GM19238 (cell line): ENCODE data around the gene NUDT13.

Experiments
- DNase-seq: peaks from one replicate; pipeline ENCODE4 v3.0.0; 2011; ENCODE audit warnings: low spot score; ENCODE audit not compliant: insufficient read length

NUDT13 gene

GRCh38 chr10:73163096-73163495, 52.8 kb downstream of the NUDT13 start:
- no peak for DNase-seq

GRCh38 chr10:73166972-73167371, 56.7 kb downstream of the NUDT13 start:
- DNase-seq, result no peak

- DNase-seq, result peak; percentile 10
These were observed 57.2 kb downstream of the NUDT13 start for GRCh38 chr10:73167458-73167782.

- DNase-seq, result peak; percentile 84
These were observed 57.7 kb downstream of the NUDT13 start, which contains the start of the genes ECD and FAM149B1 for GRCh38 chr10:73167783-73168464. ECD (minus strand) TSS chr10:73168008; CDS start chr10:73163937, 4,071 bp downstream. FAM149B1 (plus strand) TSS chr10:73168119; CDS start chr10:73168340, 221 bp downstream.

GRCh38 chr10:73168465-73168803, 58.2 kb downstream of the NUDT13 start:
- peak; percentile 7 for DNase-seq

GRCh38 chr10:73169320-73169719, 59.1 kb downstream of the NUDT13 start:
- no peak for DNase-seq

GRCh38 chr10:73172867-73173266, 62.6 kb downstream of the NUDT13 start:
- no peak for DNase-seq

- no peak for DNase-seq
These were observed 64.1 kb downstream of the NUDT13 start for GRCh38 chr10:73174148-73174925.
